H1 (cell line): ENCODE measurements around the gene SUMF2. TPM values are rescaled to one million over a fixed set of nuclear protein-coding genes. Genes with fewer than 3 reads are reported as not detected.

Experiments used
- CBX8 ChIP-seq: fragments of 300-800, 300-1000 bp; sonication (generic); IDR thresholded peaks from 2 replicates; pipeline ENCODE4 v1.7.1; 2016; ENCODE audit warnings: low read depth, low read length, borderline replicate concordance
- JUN ChIP-seq: IDR thresholded peaks from 2 replicates; pipeline ENCODE4 v1.6.1; 2011; ENCODE audit warnings: low read depth, mild to moderate bottlenecking, improper control_type of control experiment, low read length
- polyA plus RNA-seq, 7 experiments: library from polyadenylated mRNA; depleted of rRNA in 3 of 7; stranded (reverse) in 5 of 7; unstranded in 2 of 7; fragments of >200 nt in 5 of 7; fragments of 200-250 nt in 2 of 7; gene quantifications; 1 replicate in 5 of 7; 2 replicates in 1 of 7; 4 replicates in 1 of 7; pipeline versions ENCODE4 v1.2.1 to v1.2.3, GENCODE V29; 2011 to 2013; ENCODE audit warnings: missing spikeins in 2 of 7, mixed read lengths in 2 of 7
- total RNA-seq: library from RNA; stranded (reverse); fragmentation: NEBNext Ultra II Directional; extraction: Animal tissue kit (Norgen Biotek cat#: 25700); gene quantifications from 2 replicates; pipeline ENCODE4 v1.2.1, GENCODE V29; 2021

SUMF2 gene
- total and polyA plus RNA-seq, 2 of the 8 experiments (the other 6 are each of a cell fraction or from before 2014, with no cell fraction given): 39.8 to 59.2 TPM

DNA sequence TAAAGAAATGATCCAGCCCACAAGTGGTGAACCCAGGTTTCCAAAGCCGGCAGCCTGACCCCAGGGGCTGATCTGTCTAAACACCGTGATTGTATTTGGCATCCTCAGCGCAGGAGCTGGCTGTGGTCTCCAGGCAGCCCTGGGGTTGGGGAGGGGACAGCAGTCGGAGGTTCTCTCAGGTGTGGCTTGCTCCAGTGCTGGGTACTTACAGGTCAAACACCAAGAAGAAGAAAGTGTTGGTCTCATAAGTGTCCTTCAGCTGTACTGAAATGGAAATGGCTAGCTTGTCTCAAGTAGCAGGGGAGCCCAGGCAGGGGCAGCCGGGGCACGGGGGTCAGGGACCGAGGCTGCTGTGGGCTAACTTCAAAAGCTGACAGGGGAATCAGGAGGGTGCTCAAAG is 22.7 kb downstream of the SUMF2 start (continued):
- no peak for TF ChIP-seq JUN
- no peak for TF ChIP-seq CBX8
